Liver (tissue), 9 donors: ENCODE data around the gene TFF1. TPM values are rescaled to one million over a fixed set of nuclear protein-coding genes. Genes with fewer than 3 reads are reported as not detected.

ENCODE experiments used
- DNase-seq: peaks from one replicate; pipeline ENCODE4 v3.0.0-alpha.2; 2017; ENCODE audit warnings: low spot score
- H3K27ac ChIP-seq, 2 donors: one replicate each; pipeline ENCODE4 v1.7.0; 2013; ENCODE audit warnings: inconsistent platforms in 2 of 2, low read length in 2 of 2, control low read depth in 1 of 2, low read depth in 1 of 2, mild to moderate bottlenecking in 1 of 2
- H3K27me3 ChIP-seq, 4 donors: one replicate each; pipeline versions ENCODE4 v1.6.1 to v1.7.0; 2013; ENCODE audit warnings: low read length in 3 of 4, inconsistent platforms in 1 of 4, mild to moderate bottlenecking in 1 of 4, moderate library complexity in 1 of 4; ENCODE audit not compliant: control insufficient read depth in 4 of 4, insufficient read depth in 4 of 4
- H3K36me3 ChIP-seq, 4 donors: one replicate each; pipeline versions ENCODE4 v1.6.1 to v1.7.0; 2013; ENCODE audit warnings: low read length in 3 of 4, mild to moderate bottlenecking in 3 of 4, low read depth in 1 of 4, moderate library complexity in 1 of 4; ENCODE audit not compliant: control insufficient read depth in 4 of 4, insufficient read depth in 3 of 4
- H3K4me1 ChIP-seq, 4 donors: one replicate each; pipeline versions ENCODE4 v1.6.1 to v1.7.0; 2013; ENCODE audit warnings: low read length in 3 of 4, mild to moderate bottlenecking in 3 of 4, moderate library complexity in 1 of 4; ENCODE audit not compliant: control insufficient read depth in 4 of 4, insufficient read depth in 4 of 4
- H3K4me3 ChIP-seq, 3 donors: one replicate each; pipeline versions ENCODE4 v1.6.1 to v1.7.0; 2013; ENCODE audit warnings: low read length in 3 of 3, control low read depth in 1 of 3, low read depth in 1 of 3, mild to moderate bottlenecking in 1 of 3
- H3K9ac ChIP-seq, 2 donors: one replicate each; pipeline ENCODE4 v1.7.0; 2013; ENCODE audit warnings: low read length in 2 of 2, mild to moderate bottlenecking in 2 of 2, moderate library complexity in 2 of 2, control low read depth in 1 of 2, low read depth in 1 of 2
- H3K9me3 ChIP-seq, 4 donors: one replicate each; pipeline versions ENCODE4 v1.6.1 to v1.7.0; 2013; ENCODE audit warnings: low read length in 3 of 4; ENCODE audit not compliant: control insufficient read depth in 4 of 4
- EGR1 ChIP-seq, 2 donors: IDR thresholded peaks; 2 replicates each; pipeline ENCODE4 v1.6.1; 2016 to 2018; ENCODE audit warnings: antibody characterized with exemption in 2 of 2, low read depth in 2 of 2
- FOXA1 ChIP-seq: IDR thresholded peaks from 2 replicates; pipeline ENCODE4 v1.6.1; 2016; ENCODE audit warnings: antibody characterized with exemption
- FOXA2 ChIP-seq: IDR thresholded peaks from 2 replicates; pipeline ENCODE4 v1.6.1; 2016; ENCODE audit warnings: antibody characterized with exemption
- GABPA ChIP-seq, 2 donors: IDR thresholded peaks in 1 of 2; conservative IDR thresholded peaks in 1 of 2; 2 replicates each; pipeline ENCODE4 v1.6.1; 2016; ENCODE audit warnings: antibody characterized with exemption in 2 of 2, mild to moderate bottlenecking in 1 of 2, moderate library complexity in 1 of 2
- HNF4A ChIP-seq, 2 donors: conservative IDR thresholded peaks; 2 replicates each; pipeline ENCODE4 v1.6.1; 2016; ENCODE audit warnings: antibody characterized with exemption in 2 of 2, mild to moderate bottlenecking in 2 of 2
- HNF4G ChIP-seq: IDR thresholded peaks from 2 replicates; pipeline ENCODE4 v1.6.1; 2016; ENCODE audit warnings: antibody characterized with exemption
- RAD21 ChIP-seq, 2 donors: IDR thresholded peaks; 2 replicates each; pipeline ENCODE4 v1.6.1; 2016; ENCODE audit warnings: antibody characterized with exemption in 2 of 2, mild to moderate bottlenecking in 2 of 2
- SP1 ChIP-seq: IDR thresholded peaks from 2 replicates; pipeline ENCODE4 v1.6.1; 2018; ENCODE audit warnings: antibody characterized with exemption, mild to moderate bottlenecking
- TAF1 ChIP-seq: conservative IDR thresholded peaks from 2 replicates; pipeline ENCODE4 v1.6.1; 2016; ENCODE audit warnings: antibody characterized with exemption, mild to moderate bottlenecking
- YY1 ChIP-seq: IDR thresholded peaks from 2 replicates; pipeline ENCODE4 v1.6.1; 2016; ENCODE audit warnings: antibody characterized with exemption, mild to moderate bottlenecking
- WGBS: extraction: QIAGEN DNeasy Blood & Tissue Kit; methylation state at CpG from one replicate; pipeline ENCODE4 v1.1.7; 2013; 5-methylcytosine and 5-hydroxymethylcytosine counted together
- polyA plus RNA-seq, 2 donors: library from polyadenylated mRNA; stranded (reverse) in 1 of 2; unstranded in 1 of 2; fragments of 200-250 nt in 1 of 2; fragments of >200 nt in 1 of 2; fragmentation: Nextera tagmentation in 1 of 2; extraction: Ambion mirVana in 1 of 2; gene quantifications; one replicate each; pipeline versions ENCODE4 v1.2.1 to v1.2.3, GENCODE V29; 2013 to 2015
- total RNA-seq, 2 donors: library from RNA; depleted of rRNA; stranded (reverse); fragments of >200 nt; gene quantifications; one replicate each; pipeline ENCODE4 v1.2.3, GENCODE V29; 2014
- TF ChIP-seq, protein P1 (sequence below): IDR thresholded peaks from 2 replicates; pipeline ENCODE4 v1.6.1; 2016; ENCODE audit warnings: antibody characterized with exemption, mild to moderate bottlenecking
- TF ChIP-seq, protein P2 (sequence below): IDR thresholded peaks from 2 replicates; pipeline ENCODE4 v1.6.1; 2016; ENCODE audit warnings: antibody characterized with exemption
- TF ChIP-seq, protein P3 (sequence below): fragments of 150-350 bp; IDR thresholded peaks from 2 replicates; pipeline ENCODE4 v1.5.1; 2017; ENCODE audit warnings: improper control_type of control experiment, low read depth, low read length; ENCODE audit not compliant: missing input control
- donor health status: healthy.
- donor health status: healthy.
- donor health status: healthy.
- donor health status: healthy.
- donor health status: healthy.

Gene TFF1
- total and polyA plus RNA-seq, 4 donors = not detected

DNA sequence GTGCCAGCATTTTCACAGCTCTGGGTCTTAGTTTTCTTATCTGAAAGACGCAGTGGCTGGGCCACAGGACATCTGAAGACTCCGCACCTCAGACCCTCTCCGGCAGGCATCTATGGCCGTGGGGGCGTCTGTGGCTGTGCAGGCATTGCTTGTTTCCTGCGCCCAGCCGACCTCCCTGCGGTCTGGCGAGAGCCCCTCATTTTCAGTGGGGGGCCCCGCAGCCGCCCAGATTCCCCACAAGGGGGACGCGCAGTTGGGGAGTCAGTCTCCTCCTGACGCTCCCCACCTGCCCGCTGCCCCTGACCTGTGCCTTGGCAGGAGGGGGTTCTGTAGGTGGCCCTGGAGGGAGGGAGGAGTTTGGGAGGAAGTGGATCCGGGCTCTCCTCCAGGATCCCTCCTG lies 3.5 kb upstream of the TFF1 start (continued):
- TF ChIP-seq YY1 = no peak
- TF ChIP-seq RAD21 (IDR thresholded peaks at IDR 0.05) = no peak

DNA sequence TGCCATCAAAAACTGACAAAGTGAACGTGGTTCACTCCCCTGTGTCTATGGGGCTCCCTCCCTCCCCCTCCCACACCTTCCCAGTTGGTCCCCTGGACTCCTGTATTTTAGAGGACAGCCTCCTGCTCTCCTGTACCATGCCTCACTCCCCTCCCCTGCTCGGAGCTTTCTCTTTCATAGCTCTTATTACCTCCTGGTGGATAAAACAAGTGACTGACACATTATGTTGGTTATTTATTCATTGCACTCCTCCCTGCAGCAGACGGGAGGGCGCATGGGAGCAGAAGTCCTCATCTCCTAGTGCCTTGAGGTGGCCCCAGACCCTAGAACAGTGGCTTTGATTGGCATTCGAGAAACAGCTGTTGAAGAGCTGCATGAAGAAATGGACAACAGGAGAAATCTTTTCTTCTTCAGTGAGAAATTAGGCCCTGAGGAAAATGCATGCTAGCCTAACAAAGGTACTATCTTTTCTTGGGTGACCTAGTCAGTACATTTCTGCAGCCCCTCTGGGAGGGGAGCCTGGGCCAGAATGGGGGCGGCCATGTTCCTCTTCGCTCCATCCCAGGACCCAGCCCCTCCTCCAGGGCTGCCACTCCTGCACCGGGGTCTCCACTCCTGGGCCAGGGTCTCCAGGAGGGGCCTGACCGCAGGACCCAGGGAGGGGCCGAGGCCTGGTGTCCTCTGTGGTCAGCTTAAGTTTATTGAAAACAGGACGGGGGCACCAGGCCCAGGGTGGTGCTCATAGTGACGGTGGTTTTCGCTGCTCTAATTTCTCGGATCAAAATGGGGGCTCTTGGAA lies 1.2 kb upstream of the TFF1 start:
- no peak for DNase-seq
- H3K36me3 ChIP-seq = no peaks in the 10 kb centered on the region
- no peak overlapping the region for H3K27ac ChIP-seq

DNA sequence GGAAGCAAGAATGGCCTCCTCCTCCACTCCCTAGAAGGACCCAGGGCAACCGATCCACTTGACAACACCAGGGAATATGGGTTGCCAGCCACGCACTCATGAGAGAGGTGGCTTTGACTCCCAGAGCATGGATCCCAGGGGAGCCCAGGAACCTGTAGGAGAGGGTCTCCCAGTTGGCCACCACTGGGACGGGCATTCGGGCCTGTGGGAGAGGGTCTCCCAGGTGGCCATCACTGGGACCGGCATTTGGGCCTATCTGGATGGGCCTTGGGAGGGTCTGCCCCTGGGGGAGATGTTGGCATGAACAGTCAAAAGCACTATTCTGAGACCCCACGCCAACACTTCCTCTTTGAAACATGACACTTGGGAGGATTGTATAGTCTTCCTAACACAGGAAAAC lies 565 bp downstream of the TFF1 start:
- 79% methylated on average over 6 of the region's 6 CpGs for WGBS
- DNase-seq = no peak
- no peak overlapping the region for H3K27ac ChIP-seq
- TF ChIP-seq SP1 (no peak), EGR1 (IDR thresholded peaks at IDR 0.05; ENCODE audit: low read depth in 2 of 2) (no peak), FOXA1 (no peak), FOXA2 (no peak), GABPA (IDR thresholded peaks at IDR 0.05 in 1 of 2, conservative IDR thresholded peaks at IDR 0.05 in 1 of 2) (no peak), HNF4G (no peak), YY1 (no peak), TAF1 (no peak)
- TF ChIP-seq, protein P1, sequence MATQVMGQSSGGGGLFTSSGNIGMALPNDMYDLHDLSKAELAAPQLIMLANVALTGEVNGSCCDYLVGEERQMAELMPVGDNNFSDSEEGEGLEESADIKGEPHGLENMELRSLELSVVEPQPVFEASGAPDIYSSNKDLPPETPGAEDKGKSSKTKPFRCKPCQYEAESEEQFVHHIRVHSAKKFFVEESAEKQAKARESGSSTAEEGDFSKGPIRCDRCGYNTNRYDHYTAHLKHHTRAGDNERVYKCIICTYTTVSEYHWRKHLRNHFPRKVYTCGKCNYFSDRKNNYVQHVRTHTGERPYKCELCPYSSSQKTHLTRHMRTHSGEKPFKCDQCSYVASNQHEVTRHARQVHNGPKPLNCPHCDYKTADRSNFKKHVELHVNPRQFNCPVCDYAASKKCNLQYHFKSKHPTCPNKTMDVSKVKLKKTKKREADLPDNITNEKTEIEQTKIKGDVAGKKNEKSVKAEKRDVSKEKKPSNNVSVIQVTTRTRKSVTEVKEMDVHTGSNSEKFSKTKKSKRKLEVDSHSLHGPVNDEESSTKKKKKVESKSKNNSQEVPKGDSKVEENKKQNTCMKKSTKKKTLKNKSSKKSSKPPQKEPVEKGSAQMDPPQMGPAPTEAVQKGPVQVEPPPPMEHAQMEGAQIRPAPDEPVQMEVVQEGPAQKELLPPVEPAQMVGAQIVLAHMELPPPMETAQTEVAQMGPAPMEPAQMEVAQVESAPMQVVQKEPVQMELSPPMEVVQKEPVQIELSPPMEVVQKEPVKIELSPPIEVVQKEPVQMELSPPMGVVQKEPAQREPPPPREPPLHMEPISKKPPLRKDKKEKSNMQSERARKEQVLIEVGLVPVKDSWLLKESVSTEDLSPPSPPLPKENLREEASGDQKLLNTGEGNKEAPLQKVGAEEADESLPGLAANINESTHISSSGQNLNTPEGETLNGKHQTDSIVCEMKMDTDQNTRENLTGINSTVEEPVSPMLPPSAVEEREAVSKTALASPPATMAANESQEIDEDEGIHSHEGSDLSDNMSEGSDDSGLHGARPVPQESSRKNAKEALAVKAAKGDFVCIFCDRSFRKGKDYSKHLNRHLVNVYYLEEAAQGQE = no peak
- TF ChIP-seq, protein P2, sequence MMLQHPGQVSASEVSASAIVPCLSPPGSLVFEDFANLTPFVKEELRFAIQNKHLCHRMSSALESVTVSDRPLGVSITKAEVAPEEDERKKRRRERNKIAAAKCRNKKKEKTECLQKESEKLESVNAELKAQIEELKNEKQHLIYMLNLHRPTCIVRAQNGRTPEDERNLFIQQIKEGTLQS = no peak
- TF ChIP-seq, protein P3, sequence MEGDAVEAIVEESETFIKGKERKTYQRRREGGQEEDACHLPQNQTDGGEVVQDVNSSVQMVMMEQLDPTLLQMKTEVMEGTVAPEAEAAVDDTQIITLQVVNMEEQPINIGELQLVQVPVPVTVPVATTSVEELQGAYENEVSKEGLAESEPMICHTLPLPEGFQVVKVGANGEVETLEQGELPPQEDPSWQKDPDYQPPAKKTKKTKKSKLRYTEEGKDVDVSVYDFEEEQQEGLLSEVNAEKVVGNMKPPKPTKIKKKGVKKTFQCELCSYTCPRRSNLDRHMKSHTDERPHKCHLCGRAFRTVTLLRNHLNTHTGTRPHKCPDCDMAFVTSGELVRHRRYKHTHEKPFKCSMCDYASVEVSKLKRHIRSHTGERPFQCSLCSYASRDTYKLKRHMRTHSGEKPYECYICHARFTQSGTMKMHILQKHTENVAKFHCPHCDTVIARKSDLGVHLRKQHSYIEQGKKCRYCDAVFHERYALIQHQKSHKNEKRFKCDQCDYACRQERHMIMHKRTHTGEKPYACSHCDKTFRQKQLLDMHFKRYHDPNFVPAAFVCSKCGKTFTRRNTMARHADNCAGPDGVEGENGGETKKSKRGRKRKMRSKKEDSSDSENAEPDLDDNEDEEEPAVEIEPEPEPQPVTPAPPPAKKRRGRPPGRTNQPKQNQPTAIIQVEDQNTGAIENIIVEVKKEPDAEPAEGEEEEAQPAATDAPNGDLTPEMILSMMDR = no peak
- no peaks in the 10 kb centered on the region for H3K36me3 ChIP-seq
- no peaks in the 10 kb centered on the region for H3K9me3 ChIP-seq
- H3K9ac ChIP-seq = no peak overlapping the region
- H3K4me3 ChIP-seq = no peak overlapping the region
- H3K4me1 ChIP-seq = no peaks in the 10 kb centered on the region
- H3K27me3 ChIP-seq = peaks cover 0 to 9% (median 3%) of the 10 kb centered on the region in 4 donors

More for the DNA sequence above, 1.2 kb upstream of the TFF1 start:
- H3K9ac ChIP-seq = no peak overlapping the region
- TF ChIP-seq FOXA1 (no peak), HNF4A (conservative IDR thresholded peaks at IDR 0.05) (no peak), YY1 (no peak)
- TF ChIP-seq, protein P1 = no peak
- no peak overlapping the region for H3K4me3 ChIP-seq
- peaks cover 0 to 9% (median 3%) of the 10 kb centered on the region in 4 donors for H3K27me3 ChIP-seq
- H3K4me1 ChIP-seq = no peaks in the 10 kb centered on the region
- 90% methylated on average over 14 of the region's 14 CpGs for WGBS
- H3K9me3 ChIP-seq = no peaks in the 10 kb centered on the region
